Osteocyte (in vitro differentiated cells): ENCODE data around the gene MIS18A. TPM values are rescaled to one million over a fixed set of nuclear protein-coding genes. Genes with fewer than 3 reads are reported as not detected.

ENCODE experiments used
- DNase-seq: peaks from one replicate; pipeline ENCODE4 v3.0.0; 2021; ENCODE audit warnings: mixed read lengths; ENCODE audit not compliant: unreplicated experiment; ENCODE audit errors: extremely low spot score
- H3K27ac Mint-ChIP-seq: one replicate; pipeline ENCODE4 v1.8.0; 2021; ENCODE audit warnings: mild to moderate bottlenecking, mixed read lengths; ENCODE audit not compliant: unreplicated experiment
- H3K27me3 Mint-ChIP-seq: one replicate; pipeline ENCODE4 v1.8.0; 2021; ENCODE audit warnings: mixed read lengths; ENCODE audit not compliant: unreplicated experiment
- H3K36me3 Mint-ChIP-seq: one replicate; pipeline ENCODE4 v1.8.0; 2021; ENCODE audit warnings: mixed read lengths; ENCODE audit not compliant: unreplicated experiment
- H3K4me1 Mint-ChIP-seq: one replicate; pipeline ENCODE4 v1.8.0; 2021; ENCODE audit warnings: mixed read lengths; ENCODE audit not compliant: unreplicated experiment
- H3K4me3 Mint-ChIP-seq: one replicate; pipeline ENCODE4 v1.8.0; 2021; ENCODE audit warnings: mild to moderate bottlenecking, moderate library complexity, mixed read lengths; ENCODE audit not compliant: unreplicated experiment
- H3K9me3 Mint-ChIP-seq: one replicate; pipeline ENCODE4 v1.8.0; 2021; ENCODE audit warnings: mixed read lengths; ENCODE audit not compliant: unreplicated experiment
- CTCF ChIP-seq: fragments of 200-600 bp; sonication (generic); IDR thresholded peaks from 2 replicates; pipeline ENCODE4 v1.5.0; 2021; ENCODE audit warnings: antibody characterized with exemption, mild to moderate bottlenecking, moderate library complexity
- total RNA-seq: library from RNA; stranded (reverse); gene quantifications from 2 replicates; pipeline ENCODE4 v1.2.1, GENCODE V29; 2021

Gene MIS18A
- total RNA-seq, 1 donor from 2014 or later = 7.2 TPM

- H3K27ac Mint-ChIP-seq = no peak overlapping the region
- H3K36me3 Mint-ChIP-seq = no peaks in the 10 kb centered on the region
- no peak overlapping the region for H3K4me3 Mint-ChIP-seq
- no peaks in the 10 kb centered on the region for H3K9me3 Mint-ChIP-seq
- no peak for DNase-seq
- H3K27me3 Mint-ChIP-seq = no peaks in the 10 kb centered on the region
- no peaks in the 10 kb centered on the region for H3K4me1 Mint-ChIP-seq
- no peak for TF ChIP-seq CTCF
These were observed 21.4 kb upstream of the MIS18A start for GRCh38 chr21:32300117-32300681.

GRCh38 chr21:32299695-32300094 lies 20.8 kb upstream of the MIS18A start:
- Mint-ChIP-seq H3K27ac (no peak overlapping the region), H3K4me1 (no peaks in the 10 kb centered on the region), H3K27me3 (no peaks in the 10 kb centered on the region), H3K36me3 (no peaks in the 10 kb centered on the region), H3K4me3 (no peak overlapping the region), H3K9me3 (no peaks in the 10 kb centered on the region)
- no peak for TF ChIP-seq CTCF
- no peak for DNase-seq

- no peaks in the 10 kb centered on the region for H3K9me3 Mint-ChIP-seq
- H3K4me1 Mint-ChIP-seq = no peaks in the 10 kb centered on the region
- no peak within 1 kb of the TSS for H3K27ac Mint-ChIP-seq
- H3K36me3 Mint-ChIP-seq = no peaks in the 10 kb centered on the region
- H3K27me3 Mint-ChIP-seq = no peaks in the 10 kb centered on the region
- DNase-seq = no peak
- TF ChIP-seq CTCF = no peak
- H3K4me3 Mint-ChIP-seq = no peak within 1 kb of the TSS
These were observed 19.8 kb upstream of the MIS18A start, which contains the start of gene MRAP for GRCh38 chr21:32298658-32299081. Gene MRAP, plus strand, starts transcription at chr21:32298855. Its CDS starts 117 bp downstream, at chr21:32298972.

GRCh38 chr21:32298148-32298559 lies 19.3 kb upstream of the MIS18A start:
- H3K9me3 Mint-ChIP-seq = no peaks in the 10 kb centered on the region
- H3K27ac Mint-ChIP-seq = no peak overlapping the region
- H3K4me3 Mint-ChIP-seq = no peak overlapping the region
- no peaks in the 10 kb centered on the region for H3K4me1 Mint-ChIP-seq
- H3K36me3 Mint-ChIP-seq = no peaks in the 10 kb centered on the region
- no peak for DNase-seq
- TF ChIP-seq CTCF = no peak
- no peaks in the 10 kb centered on the region for H3K27me3 Mint-ChIP-seq

GRCh38 chr21:32297449-32297848 lies 18.6 kb upstream of the MIS18A start:
- no peaks in the 10 kb centered on the region for H3K9me3 Mint-ChIP-seq
- no peak for DNase-seq
- no peak for TF ChIP-seq CTCF
- H3K36me3 Mint-ChIP-seq = no peaks in the 10 kb centered on the region
- H3K4me1 Mint-ChIP-seq = no peaks in the 10 kb centered on the region
- H3K4me3 Mint-ChIP-seq = no peak overlapping the region
- no peak overlapping the region for H3K27ac Mint-ChIP-seq
- no peaks in the 10 kb centered on the region for H3K27me3 Mint-ChIP-seq
